ENCODE data around the gene YES1.

GRCh38 chr18:839224-840022 lies 27.4 kb upstream of the YES1 start:
- no peak for TF ChIP-seq POLR2AphosphoS5 (IDR thresholded peaks at IDR 0.05; ENCODE audit: low read depth)
- peak; percentile 97 for TF ChIP-seq CTCF (IDR thresholded peaks at IDR 0.05; ENCODE audit: insufficient read depth, low read length)
- TF ChIP-seq GABPA (IDR thresholded peaks at IDR 0.05; ENCODE audit: low read depth) = no peak
- no peak for TF ChIP-seq REST (IDR thresholded peaks at IDR 0.05; ENCODE audit: insufficient replicate concordance, low read depth)
- TF ChIP-seq SPI1 (IDR thresholded peaks at IDR 0.05; ENCODE audit: borderline replicate concordance, low read depth) = no peak
